Ureter (tissue), 1 donor: ENCODE data around the gene FGD5. TPM values are rescaled to one million over a fixed set of nuclear protein-coding genes. Genes with fewer than 3 reads are reported as not detected.
A peak's percentile ranks its signal among the peaks of the same experiment; 100 is the strongest.

ENCODE experiments used
- DNase-seq: peaks from one replicate; pipeline ENCODE4 v3.0.0-alpha.2; 2020; ENCODE audit warnings: low spot score
- total RNA-seq: library from RNA; stranded (reverse); gene quantifications from one replicate; pipeline ENCODE4 v1.2.4, GENCODE V29; 2023
- donor health status: DM: yes; HTN: yes; CAD: no.

FGD5 gene
- total RNA-seq, 1 donor from 2014 or later: 23.2 TPM

- no peak for DNase-seq
Measured at GRCh38 chr3:14926592-14926991, 107.8 kb downstream of the FGD5 start.

DNA sequence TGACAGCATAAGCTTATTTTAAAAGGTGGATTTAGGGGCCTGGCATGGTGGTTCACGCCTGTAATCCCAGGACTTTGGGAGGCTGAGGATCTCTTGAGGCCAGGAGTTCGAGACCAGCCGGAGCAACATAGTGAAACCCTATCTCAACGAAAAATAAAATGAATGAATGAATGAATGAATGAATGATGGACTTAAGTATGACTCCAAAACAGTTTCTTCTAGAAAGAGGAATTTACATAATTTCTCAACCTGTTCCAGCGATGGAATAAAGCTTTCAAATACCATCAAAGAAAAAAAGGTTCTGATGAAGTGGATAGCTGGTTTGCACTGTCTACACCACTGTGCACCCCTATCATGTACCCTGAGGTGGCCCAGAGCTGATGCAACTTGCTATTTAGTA is 108.5 kb downstream of the FGD5 start:
- DNase-seq: no peak

DNA sequence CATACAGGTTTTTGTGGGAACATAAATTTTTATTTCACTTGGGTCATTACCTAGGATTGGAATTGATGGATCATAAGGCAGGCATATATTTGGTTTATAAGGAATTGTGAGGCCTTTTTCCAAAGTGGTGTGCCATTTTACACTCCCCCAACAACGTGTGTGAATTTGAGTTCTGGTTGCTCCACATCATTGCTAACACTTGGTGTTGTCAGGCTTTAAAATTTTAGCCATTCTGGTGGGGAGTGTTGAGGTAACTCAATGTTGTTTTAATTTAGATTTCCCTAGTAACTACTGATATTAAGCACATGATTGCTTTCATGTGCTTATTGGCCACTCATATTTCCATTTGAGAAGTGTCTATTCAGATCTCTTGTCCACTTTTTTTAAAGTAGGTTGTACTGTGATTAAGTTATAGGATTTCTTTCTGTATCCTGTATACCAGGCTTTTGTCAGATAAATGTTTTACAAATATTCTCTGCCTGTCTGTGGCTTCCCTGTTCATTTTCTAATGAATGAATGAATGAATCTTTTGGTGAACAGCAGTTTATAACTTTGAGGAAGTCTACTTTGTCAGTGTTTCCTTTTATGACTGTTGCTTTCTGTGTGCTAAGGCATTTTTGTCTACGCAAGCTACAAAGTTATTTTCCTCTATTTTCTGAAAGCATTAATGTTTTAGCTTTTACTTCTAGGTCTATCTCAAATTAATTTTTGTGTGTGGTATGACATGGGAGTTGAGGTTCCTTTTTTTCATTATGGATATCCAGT is 110.7 kb downstream of the FGD5 start:
- DNase-seq: no peak

GRCh38 chr3:14933820-14934425 is 115.2 kb downstream of the FGD5 start:
- no peak for DNase-seq

DNA sequence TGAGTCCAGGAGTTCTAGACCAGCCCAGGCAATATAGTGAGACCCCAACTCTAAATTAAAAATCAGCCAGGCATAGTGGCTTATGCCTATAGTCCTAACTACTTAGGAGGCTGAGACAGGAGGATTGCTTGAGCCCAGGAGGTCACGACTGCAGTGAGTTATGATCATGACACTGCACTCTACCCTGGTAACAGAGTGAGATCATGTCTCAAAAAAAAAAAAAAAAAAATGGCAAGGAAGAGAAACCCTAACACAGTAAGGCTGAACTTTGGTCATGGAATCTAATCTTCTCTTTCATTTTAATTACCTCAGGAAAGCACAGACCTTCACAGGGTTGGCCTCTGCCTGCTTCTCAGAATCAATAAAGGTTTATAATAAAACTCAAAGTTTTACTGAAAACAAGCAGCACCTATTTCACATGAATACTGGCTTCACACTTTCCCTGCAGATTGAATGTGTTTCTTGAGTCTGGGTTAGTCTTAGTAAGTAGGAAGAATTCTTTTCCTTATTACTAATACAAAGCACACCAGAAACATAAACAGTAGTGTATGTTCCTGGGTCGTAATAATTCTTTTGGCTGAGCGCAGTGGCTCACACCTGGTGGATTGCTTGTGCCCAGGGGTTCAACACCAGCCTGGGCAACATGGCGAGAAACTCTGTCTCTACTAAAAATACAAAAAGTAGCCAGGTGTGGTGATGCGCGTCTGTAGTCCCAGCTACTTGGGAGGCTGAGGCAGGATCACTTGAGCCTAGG is 117.0 kb downstream of the FGD5 start:
- DNase-seq: no peak

GRCh38 chr3:14938954-14939353 is 120.2 kb downstream of the FGD5 start:
- no peak for DNase-seq

DNA sequence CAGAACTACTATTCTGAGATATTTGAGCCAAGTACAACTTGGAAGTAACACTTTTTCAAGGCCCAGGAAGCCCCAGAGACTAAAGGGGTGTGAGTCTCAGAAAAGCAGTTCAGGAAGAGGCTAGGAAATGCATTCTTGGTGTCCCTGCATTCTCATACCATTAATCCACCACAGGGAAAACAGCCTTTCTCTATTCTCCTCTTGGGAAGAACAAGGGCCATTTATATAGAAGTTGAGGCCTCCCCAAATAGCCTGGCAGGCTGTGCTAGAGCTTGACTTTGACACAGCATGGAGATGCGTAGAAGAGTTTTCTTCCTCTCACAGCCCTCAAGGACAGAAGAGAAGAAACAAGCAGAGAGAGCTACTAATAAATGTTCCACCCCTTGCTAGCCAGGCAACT is 123.1 kb downstream of the FGD5 start:
- no peak for DNase-seq

DNA sequence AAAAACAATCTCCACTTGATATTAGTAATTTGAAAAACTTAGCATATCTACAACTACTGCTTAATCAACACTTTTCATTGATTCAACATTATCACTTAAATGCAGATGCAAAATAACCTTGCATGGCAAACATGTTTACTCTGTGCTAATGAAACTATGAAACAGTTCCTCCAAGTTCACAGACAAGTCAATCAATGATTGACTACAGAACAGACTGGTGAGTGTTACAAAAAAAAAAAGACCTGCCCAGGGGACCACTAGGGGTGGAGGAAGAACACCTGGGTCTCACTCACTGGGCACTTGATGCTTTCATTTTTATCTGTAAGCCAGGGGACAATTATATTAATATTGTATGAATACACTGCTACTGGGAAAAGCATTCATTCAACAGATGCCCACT is 124.3 kb downstream of the FGD5 start:
- DNase-seq: no peak

DNA sequence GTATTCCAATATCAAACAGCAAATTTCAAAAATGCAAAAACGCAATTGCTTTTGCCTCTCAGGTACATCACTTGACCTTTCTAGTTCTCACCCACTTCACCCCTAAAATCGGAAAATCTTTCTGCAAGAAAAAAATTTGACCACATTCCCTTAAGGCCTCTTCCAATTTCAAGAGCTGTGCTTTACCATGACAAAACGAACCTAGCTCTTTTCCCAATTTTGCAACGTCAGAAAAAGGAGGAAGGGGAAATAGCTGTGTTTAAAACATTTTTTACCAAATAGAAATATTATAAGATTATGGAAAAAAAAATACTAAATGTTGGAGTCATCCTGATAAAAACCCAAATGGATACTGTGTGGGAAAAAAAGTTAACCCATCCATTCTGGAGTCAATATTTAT is 127.5 kb downstream of the FGD5 start:
- no peak for DNase-seq

DNA sequence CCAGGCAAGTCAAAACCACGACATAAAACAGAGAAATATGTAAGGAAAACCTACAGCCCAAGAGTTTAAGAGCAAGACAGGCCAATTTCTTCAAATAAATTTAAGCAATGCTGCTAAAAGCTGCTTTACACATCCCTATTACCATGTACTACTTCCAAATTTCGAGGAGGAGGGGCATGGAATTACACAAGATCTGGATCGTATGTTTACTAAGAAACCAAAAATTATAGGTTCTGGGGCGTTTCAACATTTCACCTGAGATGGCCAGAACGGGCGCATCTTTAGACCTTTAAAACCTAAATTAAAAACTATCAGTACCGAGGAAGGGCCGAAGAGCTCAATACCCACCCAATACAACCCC is 128.0 kb downstream of the FGD5 start:
- DNase-seq: no peak

- DNase-seq: peak; percentile 91
Measured at GRCh38 chr3:14947100-14947885, 128.5 kb downstream of the FGD5 start, which contains the start of gene NR2C2. TSS of gene NR2C2 (plus strand) at chr3:14947583. CDS start at chr3:15003915, 56,332 bp downstream.

DNA sequence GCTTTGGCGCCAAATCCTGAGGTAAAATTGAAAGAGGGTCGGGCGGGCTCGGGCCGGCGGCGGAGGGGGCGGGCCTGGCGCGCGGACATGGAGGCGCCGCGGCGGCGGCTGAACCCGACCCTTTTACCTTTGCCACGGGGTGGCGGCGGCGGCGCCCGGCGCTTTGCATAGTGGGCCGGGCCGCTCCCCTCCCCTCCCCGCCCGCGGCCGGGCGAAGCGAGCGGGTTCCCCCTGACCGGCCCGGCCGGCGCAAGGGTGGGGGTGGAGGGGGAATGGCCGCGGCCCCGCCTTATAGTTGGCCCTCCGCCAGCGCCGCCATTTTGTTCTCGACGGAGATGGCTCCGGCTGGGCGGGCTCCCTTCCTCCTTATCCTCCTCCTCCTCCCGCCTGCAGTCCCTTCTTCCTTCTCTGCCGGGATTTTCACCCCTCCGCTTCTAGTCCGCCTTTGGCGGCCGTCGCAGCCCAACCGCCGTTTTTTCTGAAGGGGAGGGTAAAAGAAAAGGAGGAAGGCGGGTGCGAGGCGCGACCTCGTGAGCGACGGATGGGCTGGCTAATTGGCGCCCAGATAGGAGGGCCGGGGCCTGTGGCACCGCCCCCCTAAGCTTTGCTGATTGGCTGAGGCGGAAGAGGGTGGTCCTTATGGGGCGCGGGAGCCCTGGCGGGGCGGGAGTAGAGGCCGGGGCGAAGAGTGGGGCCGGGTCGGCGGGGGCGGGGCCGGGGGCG is 129.3 kb downstream of the FGD5 start:
- peak; percentile 98 for DNase-seq

DNA sequence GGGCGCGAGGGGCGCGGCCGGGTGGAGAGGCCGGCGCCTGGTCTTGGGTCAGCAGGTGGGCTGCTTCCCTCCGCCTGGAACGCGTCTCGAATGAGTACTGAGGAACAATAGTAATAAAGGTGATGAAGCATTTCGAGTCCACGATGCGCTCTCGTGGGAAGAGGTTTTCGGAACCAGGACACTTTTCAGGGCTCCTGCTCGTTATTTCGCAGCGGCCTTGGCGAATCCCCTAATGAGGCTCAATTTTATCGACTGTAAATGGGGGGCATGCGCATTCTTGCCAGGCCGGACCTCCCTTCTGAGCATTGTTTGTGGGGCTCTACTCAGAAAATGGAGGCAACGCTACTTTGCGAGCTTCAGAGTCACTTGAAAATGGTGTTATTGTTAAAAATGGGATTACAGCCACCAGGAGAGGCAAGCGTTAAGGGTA is 129.9 kb downstream of the FGD5 start:
- DNase-seq: no peak

DNA sequence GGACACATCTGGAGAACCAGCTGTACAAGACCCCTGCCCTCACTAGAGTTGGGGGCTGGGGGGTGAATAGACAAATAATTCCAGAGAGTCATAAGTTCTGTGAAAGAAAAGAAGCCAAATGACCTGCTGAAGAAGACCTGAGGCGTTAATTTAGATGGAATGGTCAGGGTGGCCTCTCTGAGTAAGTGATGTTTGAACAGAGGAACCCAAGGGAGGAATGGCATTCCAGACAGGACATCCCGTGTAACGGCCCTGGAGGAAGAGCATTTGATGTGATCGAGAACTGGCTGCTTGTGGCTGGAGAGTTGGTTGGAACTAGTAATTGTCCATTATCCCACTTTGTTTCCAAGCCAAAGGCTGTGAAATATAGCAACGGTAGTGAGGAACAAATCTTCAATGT is 130.4 kb downstream of the FGD5 start:
- DNase-seq: no peak

DNA sequence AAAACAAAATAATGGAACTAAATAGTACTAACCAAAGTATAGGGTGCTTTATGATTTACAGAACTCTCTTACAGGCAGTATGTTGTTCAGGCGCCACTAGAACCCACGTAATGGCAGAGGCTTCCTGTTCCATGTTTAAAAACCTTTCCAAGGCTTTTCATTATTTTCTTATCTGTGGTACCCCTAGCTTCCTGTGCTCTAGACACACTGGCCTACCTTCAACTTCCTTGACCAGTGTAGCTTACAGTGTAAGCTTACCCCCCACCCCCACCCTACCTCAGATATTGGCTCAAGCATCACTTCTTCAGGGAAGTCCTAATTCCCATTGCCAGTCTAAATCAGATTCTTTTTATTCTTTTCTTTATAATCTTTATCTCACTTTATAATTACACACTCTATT is 131.5 kb downstream of the FGD5 start:
- no peak for DNase-seq

DNA sequence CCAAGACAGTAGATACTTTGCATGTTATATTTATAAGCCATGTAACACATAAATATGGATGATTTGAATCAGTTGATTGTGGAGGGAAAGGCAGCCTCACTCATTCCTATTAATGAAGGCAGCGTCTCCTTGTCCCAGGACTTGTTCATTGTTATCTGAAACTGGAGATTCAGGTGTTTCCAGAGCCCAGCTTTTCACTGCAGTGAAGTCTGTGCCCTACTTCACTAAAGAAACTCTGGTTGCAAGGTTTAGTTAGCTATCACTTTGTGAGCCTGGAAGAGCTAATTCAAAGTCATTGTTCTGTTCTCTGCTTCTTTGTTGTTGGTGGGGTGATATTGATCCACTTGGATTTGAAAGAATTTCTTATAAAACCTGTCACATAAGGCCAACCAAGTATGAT is 138.4 kb downstream of the FGD5 start:
- no peak for DNase-seq

DNA sequence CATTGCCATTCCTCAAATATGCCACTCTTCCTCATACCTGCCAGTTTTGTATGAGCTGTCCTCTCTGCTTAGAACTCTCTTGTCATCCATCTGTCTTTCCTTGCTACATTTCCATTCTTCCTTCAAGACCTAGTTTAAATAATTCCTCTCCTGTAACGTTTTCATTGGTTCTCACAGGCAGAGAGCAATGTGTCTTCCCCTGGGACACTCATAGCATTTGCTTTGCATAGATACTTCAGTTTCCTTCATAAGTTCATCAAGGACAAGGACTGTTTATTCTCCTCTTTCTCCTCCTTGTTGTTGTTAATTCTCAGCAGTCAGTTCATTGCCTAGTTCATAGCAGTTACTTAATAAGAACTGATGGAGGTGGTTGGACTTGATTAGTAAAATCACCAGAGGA is 139.2 kb downstream of the FGD5 start:
- no peak for DNase-seq

GRCh38 chr3:14959359-14959943 is 140.7 kb downstream of the FGD5 start:
- no peak for DNase-seq

DNA sequence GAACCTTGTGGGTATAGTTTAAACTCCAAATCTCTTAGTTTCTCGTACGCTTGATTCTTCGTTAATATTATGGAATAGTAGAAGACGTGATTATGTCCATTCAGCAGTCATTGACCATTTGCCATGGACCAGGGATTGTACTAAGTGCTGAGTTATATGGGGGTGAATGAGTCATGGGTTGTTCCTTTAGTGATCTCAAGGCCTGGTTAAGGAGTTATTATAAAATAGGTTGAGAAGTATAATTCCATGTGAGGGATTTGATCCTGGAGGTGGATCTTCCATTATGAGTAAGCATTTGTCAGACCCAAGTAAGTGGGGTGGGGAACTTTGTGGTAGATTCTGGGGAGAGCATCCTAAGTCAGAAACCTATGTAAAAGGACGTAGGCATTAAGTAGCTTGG is 144.0 kb downstream of the FGD5 start:
- DNase-seq: no peak

DNA sequence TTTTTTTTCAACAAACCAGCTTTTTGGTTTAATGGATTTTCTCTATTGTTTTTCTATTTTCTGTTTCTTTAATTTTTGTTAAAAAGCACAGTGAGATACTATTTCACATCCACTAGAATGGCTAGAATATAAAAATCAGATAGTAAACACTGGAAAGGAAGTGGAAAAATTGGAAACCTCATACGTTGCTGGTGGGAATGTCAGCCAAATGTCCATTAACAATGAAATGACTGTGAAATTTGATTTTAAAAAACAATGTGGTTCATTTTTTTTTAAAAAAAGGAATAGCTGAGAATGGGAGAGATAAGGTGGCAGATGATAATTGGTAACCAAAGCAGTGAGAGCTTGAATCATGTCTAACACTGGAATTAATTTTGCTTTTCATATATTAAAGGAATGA is 148.5 kb downstream of the FGD5 start:
- no peak for DNase-seq

DNA sequence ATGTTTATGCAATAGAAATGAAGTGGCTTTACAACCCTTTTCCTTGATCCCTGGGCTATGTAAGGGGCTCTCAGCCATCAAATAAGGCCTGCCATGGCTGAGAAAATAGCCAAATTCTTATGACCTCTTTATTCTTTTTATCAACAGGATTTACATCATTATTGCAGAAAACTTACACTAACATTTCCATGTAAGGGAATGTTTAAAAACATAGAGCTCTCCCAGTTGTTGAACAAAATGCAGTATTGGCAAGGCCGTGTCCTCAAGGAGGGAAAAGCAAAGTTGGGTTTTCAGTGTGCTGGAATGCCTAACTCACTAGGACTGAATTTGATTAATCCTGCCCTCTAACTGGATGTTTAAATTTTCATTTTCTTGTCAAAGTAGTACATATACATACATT is 150.9 kb downstream of the FGD5 start:
- no peak for DNase-seq
